HCT116 (cell line): ENCODE measurements around the gene ICE1. TPM values are rescaled to one million over a fixed set of nuclear protein-coding genes. Genes with fewer than 3 reads are reported as not detected.
A peak's percentile ranks its signal among the peaks of the same experiment; 100 is the strongest.
"Not testable (repeated sequence)": the region's sequence is repeated elsewhere in the genome, so short reads cannot be mapped to it uniquely, and the experiment has no call there.

ENCODE experiments used
- ATAC-seq: fragments of 200-7000 bp; cut with Tn5 transposase; 2 replicates; pipeline ENCODE4 v1.9.1; 2020; ENCODE audit warnings: mild to moderate bottlenecking, moderate library complexity
- BruUV-seq: library from RNA; stranded (reverse); fragments of 400-500 nt; replicated peaks from 2 replicates; lab custom pipeline; 2021; lab: Mats Ljungman, UMichigan
- CTCF ChIA-PET: fragments of 300-600 bp; sonication (Branson Sonifier 250); formaldehyde crosslinking; loops from one replicate; lab custom pipeline; 2021; ENCODE audit warnings: antibody characterized with exemption; lab: Charles Lee
- POLR2A ChIA-PET: fragments of 300-600, 350-600 bp; sonication (Branson Sonifier 250); formaldehyde crosslinking; loops from one replicate; lab custom pipeline; 2021; ENCODE audit warnings: antibody characterized with exemption; lab: Charles Lee
- RAD21 ChIA-PET, 2 experiments: fragments of 300-600 bp; sonication (Branson Sonifier 250); formaldehyde crosslinking; loops; one replicate each; lab custom pipeline; 2023; ENCODE audit warnings: low total read pairs in 2 of 2; ENCODE audit not compliant: uncharacterized antibody in 2 of 2, unreplicated experiment in 2 of 2, low non-redundant PET in 1 of 2; lab: Charles Lee
- DNase-seq: peaks from one replicate; pipeline ENCODE4 v3.0.0-alpha.2; 2010; ENCODE audit warnings: low read depth, low spot score
- H2AFZ ChIP-seq: fragments of 200-600 bp; shearing (Covaris generic), sonication (generic); 2 replicates; pipeline ENCODE4 v1.6.1; 2017; ENCODE audit warnings: low read depth, mixed run types, mixed read lengths, antibody characterized with exemption, low read length; ENCODE audit not compliant: poor library complexity, severe bottlenecking
- H3K27ac ChIP-seq: 2 replicates; pipeline ENCODE4 v1.5.1; 2012; ENCODE audit warnings: low read depth, low read length
- H3K27me3 ChIP-seq: fragments of 200-600 bp; sonication (generic); 2 replicates; pipeline ENCODE4 v1.6.1; 2016; ENCODE audit warnings: mixed run types, low read length, mixed read lengths; ENCODE audit not compliant: insufficient read depth
- H3K36me3 ChIP-seq, 2 experiments: fragments of 200-500 bp in 1 of 2; fragments of 200-600 bp in 1 of 2; sonication (Bioruptor generic) in 1 of 2; sonication (generic) in 1 of 2; 2 replicates each; pipeline versions ENCODE4 v1.5.1 to v1.6.1; 2014 to 2016; ENCODE audit warnings: low read length in 2 of 2, inconsistent platforms in 1 of 2, mixed read lengths in 1 of 2, mixed run types in 1 of 2; ENCODE audit not compliant: insufficient read depth in 2 of 2, control insufficient read depth in 1 of 2
- H3K4me1 ChIP-seq, 2 experiments: fragments of 200-600 bp in 1 of 2; sonication (generic) in 1 of 2; 2 replicates each; pipeline versions ENCODE4 v1.5.1 to v1.6.1; 2012 to 2017; ENCODE audit warnings: low read length in 2 of 2, inconsistent platforms in 1 of 2, mild to moderate bottlenecking in 1 of 2, mixed read lengths in 1 of 2, mixed run types in 1 of 2, moderate library complexity in 1 of 2; ENCODE audit not compliant: insufficient read depth in 2 of 2, control insufficient read depth in 1 of 2
- H3K4me2 ChIP-seq: fragments of 200-600 bp; sonication (generic); 2 replicates; pipeline ENCODE4 v1.6.1; 2017; ENCODE audit warnings: mixed run types, low read length, mixed read lengths
- H3K4me3 ChIP-seq, 2 experiments: fragments of 200-600 bp in 1 of 2; sonication (generic) in 1 of 2; replicated peaks in 1 of 2; 2 replicates each; pipeline ENCODE4 v1.5.1; 2011 to 2016; ENCODE audit warnings: low read length in 2 of 2, control low read depth in 1 of 2, low read depth in 1 of 2, mild to moderate bottlenecking in 1 of 2, mixed read lengths in 1 of 2, mixed run types in 1 of 2
- H3K79me2 ChIP-seq: fragments of 200-600 bp; sonication (generic); 2 replicates; pipeline ENCODE4 v1.6.1; 2017; ENCODE audit warnings: mild to moderate bottlenecking, mixed run types, low read length, moderate library complexity, mixed read lengths; ENCODE audit not compliant: insufficient read depth
- H3K9ac ChIP-seq: fragments of 200-600 bp; sonication (generic); 2 replicates; pipeline ENCODE4 v1.6.1; 2016; ENCODE audit warnings: low read length, mixed read lengths
- H3K9me2 ChIP-seq: fragments of 200-600 bp; sonication (generic), shearing (Covaris generic); 2 replicates; pipeline ENCODE4 v1.6.1; 2017; ENCODE audit warnings: mixed run types, mild to moderate bottlenecking, moderate library complexity; ENCODE audit not compliant: insufficient read depth
- H3K9me3 ChIP-seq, 2 experiments: fragments of 200-500 bp in 1 of 2; fragments of 200-600 bp in 1 of 2; sonication (Bioruptor generic) in 1 of 2; sonication (generic) in 1 of 2; 2 replicates each; pipeline ENCODE4 v1.6.1; 2014 to 2017; ENCODE audit warnings: low read length in 2 of 2, mixed read lengths in 2 of 2, inconsistent platforms in 1 of 2, low read depth in 1 of 2, mild to moderate bottlenecking in 1 of 2, mixed run types in 1 of 2, moderate library complexity in 1 of 2; ENCODE audit not compliant: control insufficient read depth in 1 of 2, insufficient read depth in 1 of 2
- H4K20me1 ChIP-seq: fragments of 200-600 bp; sonication (generic), shearing (Covaris generic); 2 replicates; pipeline ENCODE4 v1.6.1; 2017; ENCODE audit warnings: mixed run types, mild to moderate bottlenecking, moderate library complexity; ENCODE audit not compliant: insufficient read depth
- ATF3 ChIP-seq: IDR thresholded peaks from 2 replicates; pipeline ENCODE4 v1.6.1; 2012
- CTCF ChIP-seq, 3 experiments: fragments of 200-600 bp in 1 of 3; sonication (generic) in 1 of 3; IDR thresholded peaks in 2 of 3; conservative IDR thresholded peaks in 1 of 3; 2 replicates each; pipeline ENCODE4 v1.5.1; 2012 to 2017; ENCODE audit warnings: low read depth in 2 of 3, low read length in 2 of 3, antibody characterized with exemption in 1 of 3, borderline replicate concordance in 1 of 3, control low read depth in 1 of 3, mild to moderate bottlenecking in 1 of 3, mixed read lengths in 1 of 3, mixed run types in 1 of 3, moderate library complexity in 1 of 3; ENCODE audit not compliant: insufficient read depth in 1 of 3
- ELF1 ChIP-seq: IDR thresholded peaks from 2 replicates; pipeline ENCODE4 v1.6.1; 2012; ENCODE audit warnings: low read depth, borderline replicate concordance
- FOSL1 ChIP-seq: IDR thresholded peaks from 2 replicates; pipeline ENCODE4 v1.6.1; 2012; ENCODE audit warnings: low read depth
- POLR2AphosphoS5 ChIP-seq: IDR thresholded peaks from 2 replicates; pipeline ENCODE4 v1.6.1; 2011; ENCODE audit warnings: mild to moderate bottlenecking, low read depth, low read length, moderate library complexity
- RAD21 ChIP-seq: IDR thresholded peaks from 2 replicates; pipeline ENCODE4 v1.6.1; 2012; ENCODE audit warnings: low read depth, mild to moderate bottlenecking
- SP1 ChIP-seq: IDR thresholded peaks from 2 replicates; pipeline ENCODE4 v1.6.1; 2012; ENCODE audit warnings: low read depth
- SRF ChIP-seq: IDR thresholded peaks from 2 replicates; pipeline ENCODE4 v1.6.1; 2012; ENCODE audit warnings: low read depth
- TCF7L2 ChIP-seq: IDR thresholded peaks from 2 replicates; pipeline ENCODE4 v1.7.0; 2011; ENCODE audit warnings: borderline replicate concordance, inconsistent platforms; ENCODE audit not compliant: insufficient read depth, insufficient read length; ENCODE audit errors: extremely low read depth
- YY1 ChIP-seq: IDR thresholded peaks from 2 replicates; pipeline ENCODE4 v1.6.1; 2011; ENCODE audit warnings: low read length, low read depth, moderate library complexity, mild to moderate bottlenecking; ENCODE audit not compliant: insufficient replicate concordance; ENCODE audit errors: extremely low read depth
- ZFX ChIP-seq: fragments of 450-650 bp; IDR thresholded peaks from 2 replicates; pipeline ENCODE4 v1.6.1; 2017
- intact Hi-C: fragments of 100-400 bp; cut with micrococcal nuclease; formaldehyde crosslinking; loops from 2 replicates; pipeline ENCODE4 v1.10.0; 2022
- total RNA-seq: library from RNA; stranded (reverse); gene quantifications from one replicate; pipeline ENCODE4 v1.2.1, GENCODE V29; 2021; ENCODE audit not compliant: unreplicated experiment
- TF ChIP-seq, protein P1 (sequence below): IDR thresholded peaks from 2 replicates; pipeline ENCODE4 v1.6.1; 2012

Gene ICE1
- total RNA-seq, 1 experiment from 2014 or later, result 30.0 TPM

DNA sequence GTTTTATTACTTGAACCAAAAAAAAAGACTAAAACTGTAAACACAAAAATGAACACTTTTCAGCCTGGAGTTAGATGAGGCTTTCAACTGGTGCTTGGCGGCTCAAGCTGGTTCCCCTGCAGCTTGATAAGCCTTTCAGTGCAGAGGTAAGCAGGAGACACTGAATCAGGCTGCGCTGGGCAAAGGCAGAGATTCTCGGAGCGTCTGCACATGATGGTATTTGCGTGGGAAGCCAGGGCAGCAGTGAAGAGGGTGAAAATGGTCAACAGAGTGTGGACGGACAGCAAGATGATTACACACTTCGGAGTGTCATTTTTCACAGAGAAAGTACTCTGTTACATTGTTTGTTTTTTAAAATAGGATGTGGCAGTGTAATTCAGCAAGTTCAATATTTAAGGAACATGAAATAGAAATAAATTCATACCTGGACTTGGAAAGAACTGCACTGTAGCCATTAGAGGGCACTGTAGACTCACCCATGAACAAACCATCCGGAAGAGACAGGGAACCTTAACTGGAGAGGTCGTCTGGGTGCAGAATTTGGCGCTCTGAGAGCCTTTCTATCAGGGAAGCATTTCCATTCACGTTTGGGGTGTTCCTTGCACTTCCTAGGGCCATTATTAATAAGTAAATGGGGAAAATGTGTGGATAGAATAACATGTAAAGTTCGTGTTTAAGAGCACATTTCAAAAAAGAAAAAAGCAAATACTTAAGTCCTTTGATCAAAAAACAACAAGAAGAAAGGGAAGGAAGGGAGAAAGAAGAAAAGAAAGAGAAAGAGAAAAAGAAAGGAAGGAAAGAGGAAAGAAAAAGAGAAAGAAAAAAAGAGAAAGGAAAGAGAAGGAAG is 69.8 kb downstream of the ICE1 start:
- H3K4me2 ChIP-seq, result no peak overlapping the region
- POLR2A ChIA-PET, result no interaction called here
- peak; percentile 57 for DNase-seq
- no peak overlapping the region for H2AFZ ChIP-seq
- no peak for TF ChIP-seq YY1
- TF ChIP-seq FOSL1, result no peak
- no peak for TF ChIP-seq SP1
- peak; percentile 83 for TF ChIP-seq RAD21
- no peak for TF ChIP-seq ELF1
- TF ChIP-seq CTCF (IDR thresholded peaks at IDR 0.05 in 2 of 3, conservative IDR thresholded peaks at IDR 0.05 in 1 of 3; ENCODE audit: borderline replicate concordance in 1 of 3, insufficient read depth in 1 of 3, low read depth in 2 of 3, low read length in 2 of 3), result peak; percentile 40 to 83 (median 69); a peak in 5 of 6 replicates
- no peak for TF ChIP-seq SRF
- TF ChIP-seq TCF7L2, result no peak
- TF ChIP-seq ZFX, result no peak
- TF ChIP-seq ATF3, result no peak
- TF ChIP-seq, protein P1, sequence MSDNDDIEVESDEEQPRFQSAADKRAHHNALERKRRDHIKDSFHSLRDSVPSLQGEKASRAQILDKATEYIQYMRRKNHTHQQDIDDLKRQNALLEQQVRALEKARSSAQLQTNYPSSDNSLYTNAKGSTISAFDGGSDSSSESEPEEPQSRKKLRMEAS, result no peak
- no peak for TF ChIP-seq POLR2AphosphoS5
- TF ChIP-seq, all 23 proteins: peak for 2
- Histone ChIP-seq H3K9ac (no peak overlapping the region), H3K9me2 (no peaks in the 10 kb centered on the region), H4K20me1 (no peaks in the 10 kb centered on the region), H3K27me3 (no peaks in the 10 kb centered on the region), H3K4me1 (peaks cover 6 to 7% of the 10 kb centered on the region in 2 experiments), H3K4me3 (no peak overlapping the region), H3K79me2 (no peaks in the 10 kb centered on the region), H3K9me3 (no peaks in the 10 kb centered on the region), H3K27ac (no peak overlapping the region), H3K36me3 (peaks cover under 1 to 9% of the 10 kb centered on the region in 2 experiments; a peak in 1 of 4 replicates)
- peak; percentile 44; the same call in 1 of the 2 replicates for ATAC-seq
- CTCF ChIA-PET, result no interaction called here
- intact Hi-C loops, result loop anchor here (1.0 to 10.0 kb wide), 6 partner anchors 802 to 1253 kb away; partner anchors contain the start of gene MED10
- RAD21 ChIA-PET, result no interaction called here
- no TSS peak for BruUV-seq

DNA sequence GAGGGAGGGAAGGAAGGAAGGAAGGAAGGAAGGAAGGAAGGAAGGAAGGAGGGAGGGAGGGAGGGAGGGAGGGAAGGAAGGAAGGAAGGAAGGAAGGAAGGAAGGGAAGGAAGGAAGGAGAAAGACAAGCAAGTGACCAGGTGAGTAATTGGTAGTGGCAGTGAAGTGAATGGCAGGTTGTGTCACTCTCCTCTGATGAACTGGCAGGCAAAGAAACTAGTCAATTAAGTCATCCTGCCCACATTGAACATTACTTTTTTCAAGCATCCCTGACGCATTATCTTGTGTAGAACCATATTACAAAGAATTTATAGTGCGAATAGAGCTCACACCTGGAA is 70.4 kb downstream of the ICE1 start:
- BruUV-seq, H3K9ac ChIP-seq, CTCF ChIA-PET, H3K4me2 ChIP-seq, RAD21 ChIA-PET, H3K9me3 ChIP-seq, H3K27me3 ChIP-seq, H3K36me3 ChIP-seq, H3K4me1 ChIP-seq, H3K79me2 ChIP-seq, H3K4me3 ChIP-seq, H3K27ac ChIP-seq, H3K9me2 ChIP-seq, H2AFZ ChIP-seq, DNase-seq, POLR2A ChIA-PET, H4K20me1 ChIP-seq, ATAC-seq: not testable (repeated sequence)
- intact Hi-C loops, result loop anchor here (1.0 to 10.0 kb wide), 6 partner anchors 802 to 1252 kb away; partner anchors contain the start of gene MED10
